Endometrial microvascular endothelial cells (primary cell): ENCODE results near the gene STK16. TPM values are rescaled to one million over a fixed set of nuclear protein-coding genes. Genes with fewer than 3 reads are reported as not detected.

Source experiments
- in situ Hi-C: cut with HindIII; loops from 2 replicates; pipeline ENCODE4 v1.10.0; 2017; ENCODE audit warnings: low sequenced_read_pairs, low pct_unique_long_range_greater_than_20kb; ENCODE audit errors: inconsistent ontology term
- total RNA-seq: library from RNA; depleted of rRNA; stranded (reverse); fragments of >200 nt; gene quantifications from one replicate; pipeline ENCODE4 v1.2.3, GENCODE V29; 2015; ENCODE audit errors: inconsistent ontology term

STK16 gene
- total RNA-seq, 1 donor from 2014 or later = 5.5 TPM

- in situ Hi-C loops = no loop called here
Measured at GRCh38 chr2:219296631-219297391, 51.5 kb downstream of the STK16 start.

DNA sequence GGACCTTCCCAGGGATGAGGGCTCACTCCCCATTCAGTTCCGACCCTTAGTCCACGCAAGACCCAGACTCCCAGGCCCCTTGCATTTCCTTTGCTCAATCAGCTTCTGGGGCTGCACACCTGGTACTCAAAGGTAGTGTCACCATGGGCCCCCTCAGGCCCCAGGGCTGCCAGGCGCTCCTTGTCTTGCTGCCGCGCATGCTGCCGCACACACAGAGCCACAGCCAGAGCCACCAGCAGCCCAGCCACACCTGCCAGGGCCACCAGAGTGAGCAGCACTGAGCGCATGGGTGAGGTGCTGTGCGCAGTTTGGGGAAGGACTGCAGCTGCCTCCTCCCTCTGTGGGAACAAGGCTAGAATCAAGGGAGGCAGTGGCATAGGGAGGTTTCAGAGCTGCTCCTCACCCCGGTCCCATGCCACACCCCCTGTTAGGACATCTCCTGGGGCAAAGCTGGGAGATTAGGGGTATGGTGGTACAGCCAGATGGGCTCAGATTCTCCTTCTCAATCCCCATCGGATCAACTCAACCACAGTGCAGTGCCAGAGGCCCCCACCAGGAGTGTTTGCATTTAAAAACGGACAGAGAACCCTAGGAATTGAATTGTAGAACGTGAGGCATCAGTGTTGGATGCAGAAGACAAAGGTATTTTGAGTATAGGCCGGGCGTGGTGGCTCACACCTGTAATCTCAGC lies 52.6 kb downstream of the STK16 start:
- in situ Hi-C loops = no loop called here

DNA sequence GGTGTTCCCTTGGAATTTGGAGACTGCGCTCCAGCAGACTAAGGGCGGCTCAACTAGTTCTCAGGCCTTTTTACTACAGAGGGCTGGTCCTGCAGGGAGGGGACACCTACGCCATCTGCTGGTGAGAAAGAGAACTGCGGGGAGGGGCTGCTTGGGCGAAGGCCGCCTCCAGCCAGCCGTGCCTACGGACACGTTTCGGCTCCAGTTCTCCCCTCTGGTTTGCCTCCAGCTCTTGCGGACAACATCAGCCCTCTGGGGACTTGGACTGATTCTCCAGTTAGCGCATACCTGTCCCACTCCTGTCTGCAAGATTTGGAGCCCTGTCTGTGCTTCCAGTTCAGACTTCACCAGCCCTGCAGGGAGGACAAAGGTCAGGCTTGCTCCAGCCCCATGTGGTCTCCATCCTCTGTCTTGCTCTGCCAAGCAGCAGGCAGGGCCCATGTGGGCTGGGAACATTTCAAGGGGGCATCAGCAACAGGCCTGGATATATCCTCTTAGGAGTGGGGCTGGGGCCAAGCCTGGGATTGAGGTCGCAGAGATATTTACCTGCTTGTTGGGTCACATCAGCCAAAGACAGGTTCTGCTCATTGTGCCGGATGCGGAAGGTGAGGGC lies 53.6 kb downstream of the STK16 start:
- in situ Hi-C loops = no loop called here

DNA sequence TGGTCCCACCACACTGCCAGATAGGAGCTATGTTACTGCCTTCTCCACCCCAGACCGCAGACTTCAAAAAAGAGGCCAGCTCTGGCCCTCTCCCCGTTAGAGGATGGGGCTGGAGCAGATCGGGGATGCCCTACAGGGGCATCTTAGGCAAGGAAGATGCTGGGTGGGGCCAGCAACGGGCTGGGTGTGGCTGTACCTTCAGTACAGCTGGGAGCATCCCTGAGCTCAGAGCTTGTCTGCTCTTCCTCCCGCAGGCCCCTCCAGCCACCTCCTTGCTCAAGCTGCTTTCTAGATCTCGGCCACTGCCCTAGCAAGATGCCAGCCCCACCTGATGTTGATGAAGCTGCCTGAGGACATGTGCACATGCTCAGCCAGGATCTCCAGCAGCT lies 54.1 kb downstream of the STK16 start:
- in situ Hi-C loops = no loop called here

Other genes starting within 250 kb of the STK16 start
- not detected for gene CFAP65, start 204.0 kb upstream of the STK16 start, total RNA-seq
- not detected for gene IHH, start 184.6 kb upstream of the STK16 start, total RNA-seq
- gene NHEJ1, start 84.7 kb upstream of the STK16 start, total RNA-seq = 25.8 TPM
- gene SLC23A3, start 75.5 kb upstream of the STK16 start, total RNA-seq = 0.19 TPM
- gene CNPPD1, start 68.6 kb upstream of the STK16 start, total RNA-seq = 32.7 TPM
- 54.4 TPM for gene RETREG2, start 67.2 kb upstream of the STK16 start, total RNA-seq
- gene ZFAND2B, start 38.7 kb upstream of the STK16 start, total RNA-seq = 24.1 TPM
- 24.8 TPM for gene ABCB6, start 26.5 kb upstream of the STK16 start, total RNA-seq
- gene ATG9A, start 15.8 kb upstream of the STK16 start, total RNA-seq = 73.2 TPM
- 27.1 TPM for gene ANKZF1, start 15.7 kb upstream of the STK16 start, total RNA-seq
- 9.3 TPM for gene GLB1L, start within 50 bp of the STK16 start, total RNA-seq
- gene TUBA4B, start 7.8 kb downstream of the STK16 start, total RNA-seq = not detected
- 18.4 TPM for gene TUBA4A, start 8.4 kb downstream of the STK16 start, total RNA-seq
- 29.9 TPM for gene DNAJB2, start 33.9 kb downstream of the STK16 start, total RNA-seq
- gene PTPRN, start 63.9 kb downstream of the STK16 start, total RNA-seq = not detected
- gene RESP18, start 87.3 kb downstream of the STK16 start, total RNA-seq = not detected
- gene DNPEP, start 142.4 kb downstream of the STK16 start, total RNA-seq = 86.0 TPM
- gene DES, start 172.9 kb downstream of the STK16 start, total RNA-seq = not detected
- gene SPEG, start 189.4 kb downstream of the STK16 start, total RNA-seq = not detected